GM18526 (cell line): ENCODE data around the gene NUP93.

Source experiments
- POLR2A ChIP-seq: IDR thresholded peaks from 3 replicates; pipeline ENCODE4 v1.6.1; 2011; ENCODE audit not compliant: insufficient read length; ENCODE audit errors: extremely low read depth

The NUP93 gene

DNA sequence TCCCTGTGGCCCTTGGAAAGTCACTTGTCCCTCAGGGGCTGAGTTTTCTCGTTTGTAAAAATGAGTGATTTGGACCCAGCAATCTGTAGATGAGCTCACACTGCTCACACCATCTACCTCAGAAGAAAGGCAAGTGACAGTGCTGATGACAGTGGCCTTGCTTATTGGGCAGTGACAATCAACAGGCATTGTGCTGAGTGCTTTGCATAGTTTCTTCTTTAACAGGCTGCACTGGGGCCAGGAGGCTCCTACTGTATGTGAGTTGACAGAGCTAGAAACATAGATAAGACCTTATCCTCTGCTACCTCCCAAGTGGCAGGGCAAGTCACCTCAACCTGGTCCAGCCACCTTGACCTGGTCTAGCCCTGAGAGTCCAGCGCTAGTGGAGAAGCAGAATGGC, 105.4 kb downstream of the NUP93 start:
- TF ChIP-seq POLR2A = no peak

DNA sequence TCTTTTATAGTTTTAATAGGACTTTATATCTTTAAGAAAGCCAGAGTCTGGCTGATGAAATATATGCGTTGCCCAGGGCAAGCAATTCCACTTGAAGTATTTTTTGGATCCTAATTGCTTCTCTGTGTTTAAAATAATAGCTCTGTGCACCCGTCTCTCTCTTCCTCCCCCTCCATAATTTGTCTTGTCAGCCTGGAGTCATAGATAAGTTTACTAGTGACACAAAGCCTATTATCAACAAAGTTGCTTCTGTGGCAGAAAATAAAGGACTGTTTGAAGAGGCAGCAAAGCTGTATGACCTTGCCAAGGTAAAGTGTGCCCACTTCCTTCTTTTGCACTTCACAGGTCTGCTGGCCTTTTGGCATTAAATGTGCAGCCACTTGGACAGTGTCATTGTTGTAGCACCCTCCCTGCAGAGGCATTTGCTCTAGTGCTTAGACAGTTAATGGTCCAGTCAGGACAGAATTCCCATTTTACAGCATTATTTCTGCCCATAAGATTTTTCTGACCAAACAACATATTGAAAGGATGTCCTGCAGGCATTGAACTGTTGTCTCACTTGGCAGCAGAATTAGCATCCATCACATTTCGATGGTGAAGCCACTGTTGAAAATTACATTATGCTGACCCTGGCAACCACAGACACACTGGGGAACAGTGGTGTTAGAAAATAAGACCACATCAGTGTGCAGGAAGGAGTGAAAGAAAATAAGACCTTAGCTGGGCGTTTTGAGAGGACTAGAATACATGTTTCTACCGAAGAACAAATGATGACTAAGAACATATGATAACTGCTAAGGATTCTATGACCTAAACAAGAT, 106.7 kb downstream of the NUP93 start:
- TF ChIP-seq POLR2A = no peak

DNA sequence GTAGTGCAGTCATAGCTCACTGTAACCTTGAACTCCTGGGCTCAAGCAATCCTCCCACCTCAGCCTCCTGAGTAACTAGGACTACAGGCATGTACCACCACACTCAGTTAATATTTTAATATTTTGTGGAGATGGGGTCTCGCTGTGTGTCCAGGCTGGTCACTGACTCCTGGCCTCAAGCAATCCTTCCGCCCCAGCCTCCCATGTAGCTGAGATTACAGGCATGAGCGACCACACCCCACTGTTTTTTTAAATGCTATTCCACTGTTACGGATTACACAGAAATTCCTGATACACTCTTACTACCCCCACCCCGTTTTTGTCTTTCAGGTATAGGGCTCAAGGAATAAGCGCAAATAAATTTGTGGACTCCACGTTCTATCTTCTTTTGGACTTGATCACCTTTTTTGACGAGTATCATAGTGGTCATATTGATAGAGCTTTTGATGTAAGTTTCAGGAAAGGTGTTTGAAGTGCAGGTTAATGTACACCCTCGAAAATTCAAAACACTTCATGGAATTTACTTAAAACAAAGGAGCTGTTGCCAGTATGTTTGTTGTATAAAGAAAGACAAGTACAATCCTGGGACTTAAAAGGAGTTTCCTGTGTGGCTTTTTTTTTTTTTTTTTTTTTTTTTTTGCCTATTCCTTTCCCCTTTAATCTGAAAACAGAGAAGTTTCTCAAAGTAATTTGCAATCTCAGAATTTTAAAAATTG, 108.9 kb downstream of the NUP93 start:
- no peak for TF ChIP-seq POLR2A

DNA sequence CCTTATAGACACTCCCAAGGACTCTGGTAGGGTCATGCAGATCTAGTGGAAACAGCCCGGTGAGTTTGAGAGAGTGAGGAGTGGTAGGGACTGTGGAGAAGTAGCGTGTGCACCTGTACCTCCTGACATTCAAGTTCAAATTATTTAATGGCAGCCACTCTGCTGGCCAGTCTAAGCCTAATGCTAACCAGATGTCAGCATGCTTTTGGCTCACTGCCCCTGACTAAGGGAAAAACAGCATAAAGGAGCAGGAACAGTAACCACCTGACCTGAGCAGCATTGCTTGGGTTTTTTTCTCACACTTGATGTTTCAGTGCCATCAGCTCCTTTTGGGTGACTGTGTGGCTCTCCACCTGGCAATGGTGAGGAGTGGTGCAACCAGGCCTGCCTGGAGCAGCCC, 111.3 kb downstream of the NUP93 start:
- no peak for TF ChIP-seq POLR2A

DNA sequence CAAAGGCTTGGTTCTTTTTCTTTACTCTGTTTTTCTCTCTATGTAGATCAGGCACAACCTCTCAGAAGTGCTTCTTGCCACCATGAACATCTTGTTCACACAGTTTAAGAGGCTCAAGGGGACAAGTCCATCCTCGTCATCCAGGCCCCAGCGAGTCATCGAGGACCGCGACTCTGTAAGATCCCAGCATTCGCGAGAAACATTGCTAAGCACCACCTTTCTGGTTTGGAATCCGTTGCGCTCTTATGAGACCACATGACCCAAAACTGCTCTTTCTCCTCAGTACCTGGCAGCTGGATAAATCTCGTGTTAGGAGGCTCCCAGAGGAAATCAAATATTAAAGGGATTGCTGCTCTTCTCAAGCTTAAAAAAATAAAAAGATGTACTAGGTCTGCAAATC, 111.7 kb downstream of the NUP93 start:
- TF ChIP-seq POLR2A = no peak

DNA sequence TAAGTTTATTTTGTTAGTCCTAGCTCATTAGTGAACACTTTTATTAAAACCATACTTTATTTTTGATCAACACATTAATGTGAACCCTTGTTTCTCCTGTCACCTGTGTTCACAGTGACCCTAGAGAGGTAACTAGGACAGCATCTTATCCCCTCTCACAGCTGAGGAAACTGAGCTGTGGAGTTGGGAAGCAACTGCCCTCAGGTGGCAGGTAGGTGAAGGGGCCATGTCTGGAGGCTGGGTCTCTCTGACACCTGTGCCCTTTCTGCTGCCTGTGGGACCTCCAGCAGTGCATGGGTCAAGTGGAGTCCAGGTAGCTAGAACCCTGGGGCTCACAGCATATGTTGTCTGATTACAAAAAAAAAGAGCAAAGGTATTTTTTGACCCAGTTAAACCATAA, 112.2 kb downstream of the NUP93 start:
- no peak for TF ChIP-seq POLR2A

DNA sequence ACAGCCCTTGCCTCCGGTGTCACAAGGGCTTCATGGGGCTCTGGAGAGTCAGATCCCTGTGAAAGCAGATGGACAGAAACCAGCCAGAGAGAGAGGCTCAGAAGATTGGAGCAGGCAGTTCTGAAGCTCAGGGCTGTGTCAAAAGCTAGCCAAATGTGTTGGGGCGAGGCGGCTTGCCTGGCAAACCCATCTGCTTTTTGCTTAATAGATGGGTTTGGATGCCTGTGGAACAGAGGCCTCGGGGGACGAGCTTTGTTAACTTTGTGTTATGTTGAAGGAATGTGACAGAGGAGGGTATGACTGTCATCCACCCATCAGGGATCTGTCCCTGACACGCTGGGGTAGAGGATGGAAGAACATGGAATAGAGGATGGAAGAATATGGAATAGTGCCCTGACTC, 114.1 kb downstream of the NUP93 start:
- TF ChIP-seq POLR2A = no peak

DNA sequence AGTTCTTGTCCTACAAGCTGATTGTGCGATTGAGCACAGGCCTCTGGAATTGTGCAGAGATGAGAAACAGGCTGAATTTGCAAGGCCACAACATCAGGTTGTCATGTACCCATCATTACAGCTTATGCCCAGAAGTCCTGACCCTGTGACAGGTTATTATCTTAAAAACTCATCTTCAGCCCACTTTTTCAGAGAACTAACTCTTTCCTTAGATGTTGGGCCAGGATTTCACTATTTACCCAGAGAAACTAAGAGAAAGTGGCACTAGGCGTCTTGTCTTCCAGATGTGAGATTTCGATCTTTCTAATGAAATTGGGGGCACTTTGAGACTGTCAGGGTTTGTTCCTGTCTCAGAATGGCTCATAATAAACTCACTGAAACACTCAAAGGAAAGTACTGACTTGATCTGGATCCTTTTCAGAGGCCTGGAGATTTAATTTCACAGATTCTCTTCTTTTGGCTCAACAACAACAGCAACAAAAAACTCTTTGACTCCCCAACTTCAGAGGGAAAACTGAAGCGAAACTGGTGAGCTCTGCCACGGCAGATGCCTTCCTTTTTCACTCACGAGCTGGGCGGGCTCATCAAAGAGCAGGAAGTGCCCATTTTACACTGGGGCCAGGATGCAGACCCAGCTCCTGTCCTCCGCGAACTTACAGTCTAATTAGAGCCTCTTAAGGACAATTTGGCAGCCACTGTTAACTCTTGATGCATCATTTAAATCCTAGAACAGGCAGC, 117.4 kb downstream of the NUP93 start:
- no peak for TF ChIP-seq POLR2A

DNA sequence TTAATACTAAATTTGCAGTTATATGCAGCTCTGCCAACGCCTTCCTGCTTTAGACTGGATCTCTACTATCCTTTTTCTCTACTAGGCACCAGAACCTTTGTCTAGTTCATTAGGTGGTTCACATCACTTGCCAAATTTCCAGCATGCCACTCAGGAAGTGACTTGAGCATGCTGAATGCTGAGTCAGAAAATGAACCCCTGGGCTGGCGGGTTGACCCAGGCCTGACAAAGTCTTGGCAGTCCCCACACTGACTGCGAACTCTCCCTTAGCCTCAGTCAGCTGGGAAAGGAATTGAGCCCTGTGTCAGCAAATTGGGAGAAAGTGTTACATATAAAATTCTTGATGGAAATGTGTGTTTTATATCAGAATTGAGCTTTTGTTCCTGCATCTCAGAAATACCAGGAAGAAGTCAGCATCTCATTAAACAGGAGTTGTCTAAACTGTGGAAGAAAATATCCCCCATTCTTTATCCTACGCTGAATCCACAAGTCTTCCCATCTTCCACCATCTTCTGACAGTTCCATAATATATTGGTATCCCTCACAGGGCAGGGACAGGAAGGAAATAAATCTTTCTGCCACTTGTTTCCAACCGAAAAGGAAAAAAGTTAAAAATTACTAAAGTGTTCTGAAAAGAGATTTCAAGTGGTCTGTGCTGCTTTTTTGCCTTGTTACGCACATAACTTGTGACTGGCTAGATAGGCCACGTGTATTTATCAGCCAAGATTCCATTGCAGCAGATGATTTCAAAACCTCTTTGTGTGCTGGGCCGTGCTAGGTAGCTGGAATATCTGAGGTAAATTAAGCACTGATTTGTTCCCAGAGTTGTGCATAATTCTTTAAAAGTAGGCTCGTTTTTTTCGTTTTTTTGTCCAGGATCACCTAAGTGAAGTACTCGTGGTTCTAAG, 118.4 kb downstream of the NUP93 start:
- TF ChIP-seq POLR2A = no peak

DNA sequence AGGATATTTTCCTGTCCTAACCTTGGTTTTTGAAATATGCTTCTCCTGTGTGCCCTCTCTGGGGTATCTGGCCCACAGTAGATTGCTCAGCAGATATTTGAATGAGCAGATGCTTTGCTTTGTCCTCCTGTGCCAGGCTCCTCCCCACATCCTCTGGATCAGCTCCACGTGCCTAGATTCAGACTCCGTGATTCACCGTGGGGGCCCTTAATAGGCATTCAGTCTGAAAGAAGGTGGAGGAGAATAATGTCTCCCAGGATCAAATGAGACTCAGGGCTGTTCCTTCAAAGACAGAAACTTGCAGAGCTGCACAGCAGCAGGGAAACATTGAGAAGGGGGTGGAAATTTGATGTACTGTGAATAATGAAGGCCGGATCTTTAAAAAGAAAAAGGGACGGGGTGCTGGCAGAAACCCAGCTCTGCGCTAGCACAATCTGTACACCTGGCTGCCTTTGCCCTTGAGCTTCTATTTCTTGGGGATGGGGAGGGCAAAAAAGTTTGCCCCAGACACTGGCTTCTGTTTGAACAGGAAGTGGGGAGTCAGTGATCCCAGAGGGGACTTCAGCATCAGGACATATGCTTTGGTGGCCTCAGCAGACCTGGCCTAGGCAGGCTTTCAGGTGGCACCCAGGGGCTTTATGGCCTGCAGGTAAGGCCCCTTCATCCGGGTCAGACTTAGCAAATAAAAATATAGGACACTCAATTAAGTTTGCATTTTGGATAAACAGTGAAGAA, 119.2 kb downstream of the NUP93 start:
- TF ChIP-seq POLR2A = no peak

DNA sequence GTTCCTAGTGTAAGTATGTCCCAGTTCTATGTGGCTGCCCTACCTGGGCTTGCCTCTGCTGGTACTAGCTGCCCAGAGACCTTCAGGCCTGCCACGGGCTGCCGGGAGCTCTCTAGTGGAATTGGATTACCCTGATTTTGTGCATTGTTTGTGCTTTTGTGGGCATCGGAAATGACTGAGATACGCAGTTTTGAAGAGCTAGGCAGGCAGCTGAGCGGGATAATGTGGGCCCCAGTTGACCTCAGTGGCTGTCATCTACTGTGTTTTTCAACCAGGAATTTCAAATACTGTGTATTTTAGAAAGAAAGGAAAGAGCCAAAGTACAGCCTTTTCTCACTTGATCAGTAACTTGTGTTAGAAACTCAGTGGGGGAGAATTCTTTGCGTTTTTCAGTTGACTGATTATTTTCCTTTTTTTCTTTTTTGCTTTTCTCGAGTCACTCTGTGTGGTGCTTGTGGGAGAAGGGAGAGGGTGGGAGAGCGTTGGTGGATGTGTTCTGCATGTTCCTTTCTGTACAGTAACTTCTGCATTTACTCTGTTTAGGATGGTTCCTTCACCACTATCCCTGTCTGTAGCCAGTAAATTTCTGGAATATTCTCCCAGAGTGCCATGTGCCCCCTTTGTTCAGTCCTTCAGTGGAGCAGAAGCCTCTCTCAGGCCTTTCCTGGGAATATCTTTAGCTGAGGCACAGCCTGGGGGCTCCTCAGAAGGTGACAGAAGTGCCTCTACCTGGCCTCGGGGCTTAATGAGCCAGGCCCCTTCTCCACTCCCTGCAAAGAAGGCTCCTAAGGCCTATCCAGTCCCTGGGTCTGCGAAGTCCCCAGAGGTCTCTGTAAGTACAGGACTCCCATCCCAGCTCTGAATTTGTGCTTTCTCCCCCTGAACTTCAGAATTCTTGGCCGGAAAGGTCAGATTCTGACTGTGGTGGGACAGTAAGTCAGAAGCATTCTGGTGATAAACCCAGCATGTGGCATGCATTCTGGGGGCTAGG, 120.1 kb downstream of the NUP93 start:
- TF ChIP-seq POLR2A = no peak

DNA sequence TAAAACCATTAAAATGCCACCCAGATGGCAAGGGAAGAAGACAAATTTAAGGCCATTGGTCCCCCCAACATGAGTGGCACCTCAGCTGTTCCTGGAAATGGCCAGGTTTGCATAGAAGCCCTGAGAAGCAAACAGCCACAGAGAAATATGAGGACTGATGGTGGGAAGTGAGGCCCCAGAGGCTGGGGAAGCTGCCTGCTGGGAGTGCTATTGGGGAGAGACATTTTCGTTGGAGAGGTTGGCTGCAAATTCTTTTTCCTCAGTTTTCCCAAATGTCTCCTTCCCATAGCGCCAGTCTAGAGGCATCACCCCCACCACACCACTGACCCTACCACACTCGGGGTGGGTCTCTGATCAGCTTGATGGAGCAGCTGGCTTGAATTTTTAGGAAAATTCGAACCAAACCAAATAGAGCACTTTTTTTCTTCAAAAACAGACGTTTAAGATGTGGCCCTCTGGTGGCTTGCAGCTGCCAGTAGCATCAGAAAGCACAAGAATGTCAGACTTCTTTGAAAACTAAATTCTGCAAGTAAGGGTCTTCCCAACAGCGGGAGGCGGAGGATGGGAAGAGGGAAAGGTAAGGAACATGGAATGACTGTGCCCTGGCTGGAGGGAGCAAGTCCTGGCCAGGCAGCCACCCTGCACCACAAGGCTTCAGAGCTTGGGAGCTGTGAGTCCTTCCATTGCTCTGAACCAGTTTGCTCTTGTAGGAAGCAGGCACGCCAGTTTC, 121.9 kb downstream of the NUP93 start:
- TF ChIP-seq POLR2A = no peak

DNA sequence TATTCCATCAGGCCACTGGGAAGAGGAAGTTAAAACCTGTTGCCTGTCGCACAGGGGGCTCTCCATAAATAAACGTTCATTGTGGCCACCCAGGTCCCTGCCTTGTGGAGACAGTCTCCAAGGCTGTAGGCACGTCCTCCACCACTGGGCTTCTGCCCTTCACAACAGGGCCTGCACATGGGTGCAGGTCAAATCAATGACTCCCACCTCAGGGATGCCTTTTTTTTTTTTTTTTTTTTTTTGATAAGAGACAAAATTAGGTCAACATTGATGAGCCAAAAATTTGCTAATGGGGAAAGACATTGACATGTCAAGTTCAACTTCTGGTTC, 122.4 kb downstream of the NUP93 start:
- no peak for TF ChIP-seq POLR2A
